Measurements from ENCODE around the gene CST4. TPM values are rescaled to one million over a fixed set of nuclear protein-coding genes. Genes with fewer than 3 reads are reported as not detected.
"Not testable (repeated sequence)": the region's sequence is repeated elsewhere in the genome, so short reads cannot be mapped to it uniquely, and the experiment has no call there.

CST4 gene
- total RNA-seq, 1 experiment from 2014 or later = not detected

DNA sequence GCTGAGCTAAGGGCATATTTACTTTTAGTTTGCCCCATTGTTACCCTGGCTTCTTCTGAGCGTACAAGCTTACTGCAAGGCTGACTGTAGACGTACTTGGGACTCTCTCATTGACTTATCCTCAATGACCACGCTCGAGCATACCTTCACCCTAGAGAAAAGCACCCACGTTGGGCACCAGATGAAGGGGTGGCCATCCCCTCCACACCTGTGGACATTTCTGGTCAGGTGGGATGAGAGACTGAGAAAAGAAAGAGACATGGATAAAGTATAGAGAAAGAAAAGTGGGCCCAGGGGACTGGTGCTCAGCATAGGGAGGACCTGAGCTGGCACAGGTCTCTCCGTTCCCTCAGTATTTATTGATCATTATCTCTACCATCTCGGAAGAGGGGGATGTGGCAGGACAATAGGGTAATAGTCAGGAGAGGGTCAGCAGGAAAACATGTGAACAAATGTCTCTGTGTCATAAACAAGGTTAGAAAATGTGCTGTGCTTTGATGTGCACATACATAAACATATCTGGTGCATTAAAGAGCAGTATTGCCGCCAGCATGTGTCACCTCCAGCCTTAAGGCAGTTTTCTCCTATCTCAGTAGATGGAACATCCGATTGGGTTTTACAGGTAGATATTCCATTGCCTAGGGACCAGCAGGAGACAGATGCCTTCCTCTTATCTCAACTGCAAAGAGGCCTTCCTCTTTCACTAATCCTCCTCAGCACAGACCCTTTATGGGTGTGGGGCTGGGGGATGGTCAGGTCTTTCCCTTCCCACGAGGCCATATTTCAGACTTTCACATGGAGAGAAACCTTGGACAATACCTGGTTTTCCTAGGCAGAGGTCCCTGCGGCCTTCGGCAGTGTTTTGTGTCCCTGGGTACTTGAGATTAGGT lies 5.6 kb upstream of the CST4 start:
- H3K4me3 ChIP-seq (ENCODE audit: low read length); H3K9me3 ChIP-seq (ENCODE audit: low read length); H3K79me2 ChIP-seq (ENCODE audit: low read length); H3K9ac ChIP-seq (ENCODE audit: low read length); H3K9me2 ChIP-seq (replicated peaks; ENCODE audit: insufficient read depth, low read length); H3K27me3 ChIP-seq (ENCODE audit: low read length); H3K36me3 ChIP-seq (ENCODE audit: insufficient read depth, low read length); H2AFZ ChIP-seq (ENCODE audit: low read length); DNase-seq; H3K4me1 ChIP-seq (ENCODE audit: low read length); H3K27ac ChIP-seq (ENCODE audit: low read length); H4K20me1 ChIP-seq (ENCODE audit: insufficient read depth, low read depth, low read length); H3K4me2 ChIP-seq (ENCODE audit: low read depth, low read length, poor library complexity, severe bottlenecking): not testable (repeated sequence)

DNA sequence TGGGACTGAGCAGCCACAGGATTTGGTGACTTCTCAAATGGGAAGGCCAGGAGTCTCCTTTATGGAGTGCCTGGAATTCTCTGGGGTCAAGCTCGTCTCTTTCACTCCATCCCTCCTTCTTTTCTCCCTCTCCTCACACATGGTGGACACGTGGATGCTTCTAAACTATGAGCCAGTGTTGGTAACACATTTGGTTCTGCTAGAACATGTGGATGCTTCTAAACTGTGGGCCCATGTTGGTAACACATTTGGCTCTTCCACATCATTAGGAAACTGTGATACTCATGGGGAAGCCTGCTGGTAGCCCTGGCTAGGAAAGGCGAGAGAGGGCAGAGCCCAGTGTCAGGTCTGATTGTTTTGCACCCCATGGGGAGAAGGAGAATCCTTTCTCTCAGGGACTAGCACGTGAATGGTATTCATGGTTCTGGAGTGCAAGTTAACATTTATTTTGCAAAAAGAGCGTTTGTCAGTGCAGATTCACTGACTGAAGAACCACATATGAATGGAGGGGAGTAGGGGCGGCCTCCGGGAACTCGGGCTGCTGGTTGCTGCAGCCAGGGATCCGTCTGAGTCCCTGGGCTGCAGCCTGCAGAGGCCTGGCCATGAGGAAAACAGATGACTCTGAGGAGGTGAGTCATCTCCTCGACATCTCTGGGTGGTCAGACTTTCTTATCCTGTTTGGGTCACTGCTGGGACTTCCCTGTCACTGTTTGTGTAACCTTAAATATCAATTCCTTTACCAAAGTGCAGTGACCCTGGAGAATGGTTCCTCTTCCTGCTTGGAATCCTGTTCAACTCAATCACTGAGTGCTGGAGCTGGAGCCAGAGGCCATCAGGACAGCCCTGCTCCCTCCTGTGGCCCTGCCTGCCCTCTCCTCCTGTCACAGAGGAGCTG lies 4.1 kb upstream of the CST4 start:
- H3K9me2 ChIP-seq (replicated peaks; ENCODE audit: insufficient read depth, low read length); H3K9ac ChIP-seq (ENCODE audit: low read length); H3K4me3 ChIP-seq (ENCODE audit: low read length); H3K27me3 ChIP-seq (ENCODE audit: low read length); H4K20me1 ChIP-seq (ENCODE audit: insufficient read depth, low read depth, low read length); DNase-seq; H2AFZ ChIP-seq (ENCODE audit: low read length); H3K36me3 ChIP-seq (ENCODE audit: insufficient read depth, low read length); H3K4me1 ChIP-seq (ENCODE audit: low read length); H3K27ac ChIP-seq (ENCODE audit: low read length); H3K79me2 ChIP-seq (ENCODE audit: low read length); H3K9me3 ChIP-seq (ENCODE audit: low read length); H3K4me2 ChIP-seq (ENCODE audit: low read depth, low read length, poor library complexity, severe bottlenecking): not testable (repeated sequence)

- no peak overlapping the region for H2AFZ ChIP-seq (ENCODE audit: low read length)
- no peaks in the 10 kb centered on the region for H3K27me3 ChIP-seq (ENCODE audit: low read length)
- H3K27ac ChIP-seq (ENCODE audit: low read length) = no peak overlapping the region
- H3K36me3 ChIP-seq (ENCODE audit: insufficient read depth, low read length) = no peaks in the 10 kb centered on the region
- H3K9me2 ChIP-seq (replicated peaks; ENCODE audit: insufficient read depth, low read length) = no peaks in the 10 kb centered on the region
- DNase-seq = no peak
- no peak overlapping the region for H3K9ac ChIP-seq (ENCODE audit: low read length)
- H4K20me1 ChIP-seq (ENCODE audit: insufficient read depth, low read depth, low read length) = no peaks in the 10 kb centered on the region
- no peaks in the 10 kb centered on the region for H3K4me1 ChIP-seq (ENCODE audit: low read length)
- H3K79me2 ChIP-seq (ENCODE audit: low read length) = no peaks in the 10 kb centered on the region
- no peaks in the 10 kb centered on the region for H3K9me3 ChIP-seq (ENCODE audit: low read length)
- H3K4me3 ChIP-seq (ENCODE audit: low read length) = no peak overlapping the region
- no peak overlapping the region for H3K4me2 ChIP-seq (ENCODE audit: low read depth, low read length, poor library complexity, severe bottlenecking)
Observed at GRCh38 chr20:23691675-23692074, 2.8 kb upstream of the CST4 start.

DNA sequence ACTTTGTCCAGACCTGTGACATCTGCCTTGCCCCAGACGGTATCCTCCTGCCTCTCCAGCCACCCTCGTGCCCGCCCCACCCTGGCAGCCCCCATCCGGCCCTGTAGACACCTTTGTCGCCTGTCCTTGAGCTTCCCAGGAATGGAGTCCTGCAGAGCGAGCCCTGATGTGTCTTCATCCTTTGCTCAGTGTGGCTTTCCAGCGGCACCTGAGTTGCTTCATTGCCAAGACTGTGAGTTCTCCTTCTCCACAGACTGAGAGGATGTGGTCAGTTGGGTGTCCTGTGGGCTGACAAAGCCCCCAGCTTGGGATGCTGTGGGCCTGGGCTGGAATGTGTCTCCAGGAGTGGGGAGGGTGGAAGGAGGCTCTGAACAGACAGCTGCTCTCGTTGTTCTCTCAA lies 1.7 kb upstream of the CST4 start:
- Histone ChIP-seq H3K79me2 (ENCODE audit: low read length) (no peaks in the 10 kb centered on the region), H3K27ac (ENCODE audit: low read length) (no peak overlapping the region), H3K9me2 (replicated peaks; ENCODE audit: insufficient read depth, low read length) (no peaks in the 10 kb centered on the region), H3K4me2 (ENCODE audit: low read depth, low read length, poor library complexity, severe bottlenecking) (no peak overlapping the region), H3K4me3 (ENCODE audit: low read length) (no peak overlapping the region), H2AFZ (ENCODE audit: low read length) (no peak overlapping the region), H3K4me1 (ENCODE audit: low read length) (no peaks in the 10 kb centered on the region), H4K20me1 (ENCODE audit: insufficient read depth, low read depth, low read length) (no peaks in the 10 kb centered on the region), H3K27me3 (ENCODE audit: low read length) (no peaks in the 10 kb centered on the region), H3K36me3 (ENCODE audit: insufficient read depth, low read length) (no peaks in the 10 kb centered on the region), H3K9ac (ENCODE audit: low read length) (no peak overlapping the region), H3K9me3 (ENCODE audit: low read length) (no peaks in the 10 kb centered on the region)
- no peak for DNase-seq

- H3K27me3 ChIP-seq (ENCODE audit: low read length) = no peaks in the 10 kb centered on the region
- no peaks in the 10 kb centered on the region for H4K20me1 ChIP-seq (ENCODE audit: insufficient read depth, low read depth, low read length)
- no peaks in the 10 kb centered on the region for H3K4me1 ChIP-seq (ENCODE audit: low read length)
- no peaks in the 10 kb centered on the region for H3K79me2 ChIP-seq (ENCODE audit: low read length)
- no peak overlapping the region for H3K4me2 ChIP-seq (ENCODE audit: low read depth, low read length, poor library complexity, severe bottlenecking)
- H3K27ac ChIP-seq (ENCODE audit: low read length) = no peak overlapping the region
- H3K36me3 ChIP-seq (ENCODE audit: insufficient read depth, low read length) = no peaks in the 10 kb centered on the region
- H3K9me3 ChIP-seq (ENCODE audit: low read length) = no peaks in the 10 kb centered on the region
- no peaks in the 10 kb centered on the region for H3K9me2 ChIP-seq (replicated peaks; ENCODE audit: insufficient read depth, low read length)
- no peak overlapping the region for H3K4me3 ChIP-seq (ENCODE audit: low read length)
- no peak overlapping the region for H3K9ac ChIP-seq (ENCODE audit: low read length)
- DNase-seq = no peak
- no peak overlapping the region for H2AFZ ChIP-seq (ENCODE audit: low read length)
Observed at GRCh38 chr20:23689399-23689690, 507 bp upstream of the CST4 start.

GRCh38 chr20:23687986-23688385 lies 852 bp downstream of the CST4 start:
- H3K4me1 ChIP-seq (ENCODE audit: low read length) = no peaks in the 10 kb centered on the region
- H3K4me3 ChIP-seq (ENCODE audit: low read length) = no peak overlapping the region
- no peak overlapping the region for H3K27ac ChIP-seq (ENCODE audit: low read length)
- DNase-seq = no peak
- H3K9ac ChIP-seq (ENCODE audit: low read length) = no peak overlapping the region
- no peaks in the 10 kb centered on the region for H4K20me1 ChIP-seq (ENCODE audit: insufficient read depth, low read depth, low read length)
- no peaks in the 10 kb centered on the region for H3K27me3 ChIP-seq (ENCODE audit: low read length)
- H3K9me3 ChIP-seq (ENCODE audit: low read length) = no peaks in the 10 kb centered on the region
- H3K36me3 ChIP-seq (ENCODE audit: insufficient read depth, low read length) = no peaks in the 10 kb centered on the region
- no peak overlapping the region for H3K4me2 ChIP-seq (ENCODE audit: low read depth, low read length, poor library complexity, severe bottlenecking)
- no peaks in the 10 kb centered on the region for H3K9me2 ChIP-seq (replicated peaks; ENCODE audit: insufficient read depth, low read length)
- H2AFZ ChIP-seq (ENCODE audit: low read length) = no peak overlapping the region
- no peaks in the 10 kb centered on the region for H3K79me2 ChIP-seq (ENCODE audit: low read length)

- Histone ChIP-seq H3K4me3 (ENCODE audit: low read length) (no peak overlapping the region), H3K9me3 (ENCODE audit: low read length) (no peaks in the 10 kb centered on the region), H3K36me3 (ENCODE audit: insufficient read depth, low read length) (no peaks in the 10 kb centered on the region), H3K27me3 (ENCODE audit: low read length) (no peaks in the 10 kb centered on the region), H3K9ac (ENCODE audit: low read length) (no peak overlapping the region), H4K20me1 (ENCODE audit: insufficient read depth, low read depth, low read length) (no peaks in the 10 kb centered on the region), H3K4me1 (ENCODE audit: low read length) (no peaks in the 10 kb centered on the region), H3K27ac (ENCODE audit: low read length) (no peak overlapping the region), H2AFZ (ENCODE audit: low read length) (no peak overlapping the region), H3K79me2 (ENCODE audit: low read length) (no peaks in the 10 kb centered on the region), H3K4me2 (ENCODE audit: low read depth, low read length, poor library complexity, severe bottlenecking) (no peak overlapping the region), H3K9me2 (replicated peaks; ENCODE audit: insufficient read depth, low read length) (no peaks in the 10 kb centered on the region)
- no peak for DNase-seq
Observed at GRCh38 chr20:23686046-23686750, 2.6 kb downstream of the CST4 start.

GRCh38 chr20:23685529-23685896 lies 3.3 kb downstream of the CST4 start:
- H3K9me2 ChIP-seq (replicated peaks; ENCODE audit: insufficient read depth, low read length); H4K20me1 ChIP-seq (ENCODE audit: insufficient read depth, low read depth, low read length); H3K27me3 ChIP-seq (ENCODE audit: low read length); H2AFZ ChIP-seq (ENCODE audit: low read length); H3K4me3 ChIP-seq (ENCODE audit: low read length); H3K79me2 ChIP-seq (ENCODE audit: low read length); H3K27ac ChIP-seq (ENCODE audit: low read length); H3K36me3 ChIP-seq (ENCODE audit: insufficient read depth, low read length); DNase-seq; H3K9ac ChIP-seq (ENCODE audit: low read length); H3K9me3 ChIP-seq (ENCODE audit: low read length); H3K4me2 ChIP-seq (ENCODE audit: low read depth, low read length, poor library complexity, severe bottlenecking); H3K4me1 ChIP-seq (ENCODE audit: low read length): not testable (repeated sequence)

Measured in Karpas-422 (cell line).